Loucy (cell line): Measurements from ENCODE around the gene XPNPEP1.

ENCODE experiments used
- CTCF ChIP-seq: fragments of 200-600 bp; sonication (generic); conservative IDR thresholded peaks from 2 replicates; pipeline ENCODE4 v1.5.1; 2014; ENCODE audit warnings: mild to moderate bottlenecking, antibody characterized with exemption, low read length
- EZH2phosphoT487 ChIP-seq: fragments of 200-600 bp; IDR thresholded peaks from 2 replicates; pipeline ENCODE4 v1.6.1; 2018; ENCODE audit warnings: antibody characterized with exemption, mild to moderate bottlenecking, moderate library complexity, borderline replicate concordance

GRCh38 chr10:109944613-109945012 lies 21.3 kb upstream of the XPNPEP1 start:
- TF ChIP-seq CTCF = no peak
- TF ChIP-seq EZH2phosphoT487 = no peak
